HG02678 (cell line): ENCODE measurements around the gene CBY3.
A peak's percentile ranks its signal among the peaks of the same experiment; 100 is the strongest.
"Not testable (repeated sequence)": the region's sequence is repeated elsewhere in the genome, so short reads cannot be mapped to it uniquely, and the experiment has no call there.

Experiments used
- ATAC-seq: cut with Tn5 transposase; IDR thresholded peaks from one replicate; pipeline ENCODE4 v1.9.1; 2021; ENCODE audit warnings: mild to moderate bottlenecking, moderate library complexity; ENCODE audit not compliant: unreplicated experiment

Gene CBY3

DNA sequence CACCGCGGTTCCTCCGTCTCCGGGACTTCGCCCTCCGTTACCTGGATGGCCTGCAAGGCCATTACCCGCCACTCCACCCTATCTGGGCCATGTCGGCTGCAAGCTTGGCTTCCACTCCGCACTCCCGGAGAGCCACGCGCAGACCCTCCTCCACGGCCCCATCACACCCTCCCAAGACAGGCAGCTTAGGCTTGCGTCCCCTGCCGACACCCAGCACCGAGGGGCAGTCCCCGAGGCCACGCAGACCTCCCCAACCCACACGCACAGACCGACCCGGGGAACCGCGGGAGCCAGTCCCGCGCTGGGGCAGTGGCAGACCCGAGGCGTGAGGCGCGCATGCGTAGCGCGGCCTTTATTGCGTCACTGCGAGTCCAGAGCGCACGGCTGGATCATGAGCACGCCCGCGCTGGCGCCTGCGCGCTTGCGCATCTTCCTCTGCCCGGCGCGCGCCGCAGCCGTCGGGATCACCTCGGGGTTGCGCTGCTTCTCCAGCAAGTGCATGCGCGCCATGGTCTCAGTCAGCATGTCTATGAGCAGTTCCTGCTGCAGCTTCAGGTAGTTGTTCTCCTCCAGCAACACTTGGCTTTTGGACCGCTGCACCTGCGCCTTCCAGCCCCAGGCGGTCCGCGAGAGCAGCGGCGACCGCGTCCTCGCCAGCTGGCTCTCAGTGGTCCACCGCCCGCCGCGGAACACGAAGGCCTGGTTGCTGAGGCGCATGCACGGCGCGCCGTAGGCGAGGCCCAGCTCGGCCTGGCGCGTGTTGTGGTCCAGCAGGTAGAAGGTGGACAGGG lies 2.4 kb downstream of the CBY3 start:
- peak; percentile 92 for ATAC-seq

DNA sequence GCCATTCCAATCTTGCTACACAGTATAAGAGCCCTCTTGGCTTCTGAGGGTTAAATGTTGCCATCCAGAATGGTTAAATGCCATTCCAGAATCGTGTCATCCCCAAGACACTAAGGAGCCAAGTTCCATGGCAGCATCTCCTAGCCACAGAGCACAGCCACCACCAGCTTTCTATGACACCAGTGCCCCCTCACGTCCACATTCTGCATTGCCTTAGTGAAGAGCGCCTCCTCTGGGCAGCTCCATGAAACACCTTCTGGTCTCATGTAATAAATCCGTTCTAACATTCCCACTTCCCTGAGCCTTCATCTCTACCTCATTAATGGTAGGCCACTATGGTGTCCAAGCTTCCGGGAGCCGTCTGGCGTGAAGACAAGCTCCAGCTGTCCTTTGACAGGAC lies 12.4 kb downstream of the CBY3 start:
- ATAC-seq, result no peak

DNA sequence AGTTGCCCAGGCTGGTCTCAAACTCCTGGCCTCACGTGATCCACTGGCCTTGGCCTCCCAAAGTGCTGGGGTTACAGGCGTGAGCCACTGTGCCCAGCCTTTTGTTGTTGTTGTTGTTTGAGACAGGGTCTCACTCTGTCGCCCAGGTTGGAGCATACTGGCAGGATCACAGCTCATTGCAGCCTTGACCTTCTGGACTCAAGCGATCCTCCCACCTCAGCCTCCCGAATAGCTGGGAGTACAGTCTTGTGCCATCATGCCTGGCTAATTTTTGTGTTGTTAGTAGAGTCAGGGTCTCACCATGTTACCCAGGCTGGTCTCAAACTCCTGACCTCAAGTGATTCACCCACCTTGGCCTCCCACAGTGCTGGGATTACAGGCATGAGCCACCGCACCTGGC lies 19.2 kb downstream of the CBY3 start:
- not testable (repeated sequence) for ATAC-seq

DNA sequence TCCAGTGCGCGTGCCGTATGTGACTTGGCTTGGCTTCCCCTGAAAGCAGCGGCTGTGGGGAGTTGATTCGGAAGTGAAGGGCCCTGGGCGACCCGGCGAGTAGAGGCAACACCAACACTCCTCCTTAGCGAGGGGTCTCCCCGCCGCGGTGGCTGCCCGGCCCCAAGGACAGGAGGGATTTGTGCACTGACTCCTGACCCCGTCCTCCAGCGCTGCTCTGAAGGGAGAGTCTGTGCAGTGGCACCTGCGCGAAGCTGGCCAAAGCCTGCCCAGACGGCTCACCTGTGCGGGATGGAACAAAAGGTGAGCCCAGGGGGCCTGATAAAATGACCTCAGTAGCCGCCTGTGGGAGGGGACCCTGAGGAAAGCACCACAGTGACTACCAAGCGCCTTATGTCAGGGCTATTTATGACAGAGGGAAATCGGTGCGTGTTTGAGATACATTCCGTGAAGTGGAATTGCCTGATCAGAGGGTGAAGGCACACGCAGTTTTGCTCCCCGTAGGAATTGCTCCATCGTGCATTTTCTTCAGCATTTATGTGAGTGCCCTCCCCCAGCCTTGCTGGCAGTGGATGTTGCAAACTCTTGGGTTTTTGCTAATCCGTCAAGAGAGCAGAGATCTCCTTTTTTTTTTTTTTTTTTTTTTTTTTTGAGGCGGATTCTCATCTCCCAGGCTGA lies 22.5 kb downstream of the CBY3 start:
- peak; percentile 64 for ATAC-seq

DNA sequence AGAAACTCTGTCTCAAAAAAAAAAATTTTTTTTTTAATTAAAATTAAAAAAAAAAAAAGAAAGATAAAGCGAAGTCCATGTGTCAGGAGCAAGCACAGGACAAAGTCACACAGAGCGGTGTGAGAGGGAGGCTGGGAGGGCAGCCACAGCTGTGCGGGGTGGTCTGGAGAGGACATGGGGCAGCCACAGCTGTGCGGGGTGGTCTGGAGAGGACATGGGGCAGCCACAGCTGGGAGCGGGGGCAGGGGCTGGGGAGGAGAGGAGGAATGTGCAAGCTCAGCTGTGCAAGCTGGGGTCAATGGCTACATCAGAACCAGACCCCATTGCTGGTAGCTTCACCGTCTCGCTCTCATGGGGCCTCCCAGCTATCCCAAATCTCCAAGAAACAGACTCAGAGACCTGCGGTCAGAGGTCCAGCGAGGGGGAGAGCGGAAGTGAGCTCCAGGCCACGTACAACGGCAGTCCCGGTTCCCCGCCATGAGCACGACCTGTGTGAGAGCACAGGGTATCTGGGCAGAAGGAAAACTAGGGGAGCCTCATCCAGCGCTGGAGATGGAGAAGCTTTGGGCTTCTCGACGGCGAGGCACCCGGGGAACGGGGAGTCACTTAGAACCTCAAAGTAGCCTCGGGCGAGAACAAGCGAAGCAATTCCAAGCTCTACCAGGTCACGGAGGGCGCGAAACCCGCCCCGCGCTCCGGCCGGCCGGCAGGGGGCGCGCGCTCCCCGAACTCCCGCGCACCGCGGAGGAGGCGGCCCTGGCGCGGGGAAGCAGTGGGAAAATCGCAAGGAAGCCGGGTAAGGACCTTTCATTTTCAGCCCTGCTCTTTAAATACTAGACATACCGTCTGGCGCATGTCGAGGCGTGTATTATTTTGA lies 23.3 kb downstream of the CBY3 start:
- peak; percentile 91 for ATAC-seq

DNA sequence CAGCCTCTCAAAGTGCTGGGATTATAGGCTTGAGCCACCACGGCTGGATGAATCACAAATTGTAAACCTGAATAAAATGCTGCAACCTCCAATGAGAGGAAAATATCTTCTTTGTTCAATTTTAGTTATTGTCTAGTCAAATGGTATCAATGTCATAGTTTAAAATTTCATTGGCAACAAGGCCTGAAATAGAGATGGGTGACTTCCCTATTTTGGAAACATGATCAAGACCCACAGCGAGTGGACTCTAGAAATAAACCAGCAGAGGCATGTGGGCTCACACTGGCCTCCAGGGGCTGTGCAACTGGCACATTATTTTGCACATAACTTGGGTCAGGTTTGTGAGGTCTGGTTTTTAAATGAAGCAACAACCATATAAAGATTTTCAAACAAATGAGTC lies 27.7 kb downstream of the CBY3 start:
- not testable (repeated sequence) for ATAC-seq

DNA sequence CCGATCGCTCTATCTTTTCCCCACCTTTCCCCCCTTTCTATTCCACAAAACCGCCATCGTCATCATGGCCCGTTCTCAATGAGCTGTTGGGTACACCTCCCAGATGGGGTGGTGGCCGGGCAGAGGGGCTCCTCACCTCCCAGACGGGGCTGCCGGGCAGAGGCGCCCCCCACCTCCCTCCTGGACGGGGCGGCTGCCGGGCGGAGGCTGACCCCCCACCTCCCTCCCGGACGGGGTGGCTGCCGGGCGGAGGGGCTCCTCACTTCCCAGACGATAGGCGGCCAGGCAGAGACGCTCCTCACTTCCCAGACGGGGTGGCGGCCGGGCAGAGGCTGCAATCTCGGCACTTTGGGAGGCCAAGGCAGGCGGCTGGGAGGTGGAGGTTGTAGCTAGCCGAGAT lies 30.6 kb downstream of the CBY3 start:
- ATAC-seq, result not testable (repeated sequence)

DNA sequence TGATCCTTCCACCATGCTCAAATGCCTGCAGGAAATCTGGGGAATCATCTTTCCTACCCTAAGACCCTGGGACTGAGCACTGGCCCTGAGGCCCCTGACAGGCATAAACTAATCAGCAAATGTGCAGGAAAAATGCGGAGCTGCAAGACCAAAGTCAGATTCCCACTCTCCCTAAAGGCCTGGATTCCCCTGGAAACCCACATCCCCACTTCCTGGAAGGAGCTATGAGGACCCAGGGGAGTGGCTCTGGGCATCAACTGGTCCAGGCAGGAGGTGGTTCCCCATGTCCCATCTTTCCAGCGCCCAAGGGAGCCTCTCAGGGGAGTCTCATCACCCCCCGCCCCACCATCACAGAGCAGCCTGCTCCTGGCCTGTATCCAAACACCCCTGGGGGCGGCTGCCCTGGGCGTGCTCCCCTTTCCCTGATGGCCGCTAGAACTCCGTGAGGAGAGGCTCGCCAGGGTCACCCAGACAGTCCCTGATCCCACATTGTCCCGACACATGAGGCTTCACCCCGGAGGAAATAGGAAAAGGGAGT lies 31.6 kb downstream of the CBY3 start:
- ATAC-seq, result not testable (repeated sequence)

DNA sequence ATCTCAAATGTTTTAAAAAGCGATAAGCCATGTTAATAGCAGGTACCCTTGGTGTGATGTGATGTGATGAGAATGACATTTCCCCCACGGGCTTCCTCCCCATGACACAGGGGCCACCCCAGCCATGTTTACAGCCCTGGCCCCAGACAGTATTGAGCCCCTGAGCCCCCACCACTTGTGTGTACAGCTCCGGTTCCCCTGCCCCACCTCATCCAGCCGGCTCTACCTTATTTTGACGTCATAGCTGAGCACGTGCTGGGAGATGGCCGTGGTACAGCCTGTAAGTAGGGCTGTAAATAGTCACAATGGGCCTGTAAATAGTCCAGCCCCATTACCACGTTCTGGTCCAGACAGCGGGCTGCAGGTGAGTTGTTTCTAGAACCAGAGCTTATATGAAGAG lies 32.4 kb downstream of the CBY3 start:
- ATAC-seq, result no peak

DNA sequence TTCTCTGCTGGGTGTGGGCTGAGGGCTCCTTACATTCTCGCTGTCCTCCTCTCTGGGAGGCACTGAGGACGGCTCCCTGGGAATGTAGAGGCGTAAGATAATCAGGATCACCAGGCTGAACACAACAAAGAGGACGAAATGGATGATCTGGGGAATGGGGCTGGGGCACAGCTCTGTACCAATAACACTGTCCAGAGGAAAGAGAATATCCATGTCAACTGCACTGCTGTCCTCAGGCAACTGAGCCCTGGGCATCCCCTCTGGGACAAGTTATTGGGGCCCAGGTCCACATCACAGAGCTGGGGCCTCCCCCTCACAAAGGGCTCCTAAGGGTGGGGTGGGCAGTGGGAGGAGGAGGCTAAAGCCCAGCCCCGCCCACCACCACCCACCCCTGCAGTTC lies 36.1 kb downstream of the CBY3 start:
- ATAC-seq, result not testable (repeated sequence)

DNA sequence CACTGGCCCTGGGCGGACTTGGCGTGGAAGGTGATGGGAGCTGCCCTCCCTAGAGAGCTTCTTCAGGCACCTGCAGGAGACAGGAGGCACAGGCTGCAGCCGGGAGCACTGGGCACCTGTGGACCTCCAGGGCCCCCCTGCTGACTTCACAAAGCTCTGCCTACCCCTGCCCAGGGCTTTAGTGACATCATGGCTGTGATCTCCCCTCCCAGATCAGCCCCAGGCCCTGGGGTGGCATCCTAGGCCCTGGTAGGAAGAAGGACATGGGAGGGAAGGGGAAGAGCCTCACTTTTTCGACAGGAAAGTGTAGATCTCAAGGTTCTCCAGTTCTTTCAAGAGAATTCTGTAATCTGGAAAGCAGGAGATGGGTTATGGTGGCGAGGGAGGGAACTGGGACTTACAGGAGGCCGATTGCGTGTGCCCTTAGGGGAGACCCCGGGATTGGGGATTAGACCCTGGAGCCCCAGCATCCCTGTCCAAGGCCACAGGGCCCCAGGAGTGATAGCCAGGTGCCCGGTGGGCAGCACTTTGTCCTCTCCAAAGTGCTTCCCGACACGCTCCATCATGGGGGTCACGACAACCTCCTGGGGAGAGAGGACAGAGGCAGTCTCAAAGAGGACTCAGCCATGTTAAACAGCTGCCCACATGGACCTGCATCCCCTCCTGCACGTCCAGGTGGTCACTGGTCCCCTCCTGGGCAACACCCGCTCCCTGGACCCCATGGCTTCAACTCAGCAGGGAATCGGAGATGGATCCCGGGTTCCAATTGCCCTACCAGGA lies 37.5 kb downstream of the CBY3 start:
- not testable (repeated sequence) for ATAC-seq

DNA sequence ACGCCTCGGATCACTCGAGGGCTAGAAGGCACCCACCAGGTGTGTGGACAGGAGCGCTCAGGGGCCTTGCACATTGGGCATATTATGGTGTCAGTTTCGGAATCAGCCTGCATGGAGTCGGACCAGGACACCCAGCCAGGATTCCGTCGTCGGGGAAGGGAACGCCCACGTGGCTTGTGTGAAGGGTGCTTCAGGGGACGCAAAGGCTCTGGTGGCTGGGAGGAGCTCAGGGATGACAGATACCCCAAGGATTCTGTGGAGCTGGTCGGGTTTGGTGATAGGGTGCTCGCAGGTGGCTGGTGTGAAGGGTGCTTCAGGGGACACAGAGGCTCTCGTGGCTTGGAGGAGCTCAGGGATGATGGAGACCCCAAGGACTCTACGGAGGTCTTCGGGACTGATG lies 38.2 kb downstream of the CBY3 start:
- not testable (repeated sequence) for ATAC-seq

DNA sequence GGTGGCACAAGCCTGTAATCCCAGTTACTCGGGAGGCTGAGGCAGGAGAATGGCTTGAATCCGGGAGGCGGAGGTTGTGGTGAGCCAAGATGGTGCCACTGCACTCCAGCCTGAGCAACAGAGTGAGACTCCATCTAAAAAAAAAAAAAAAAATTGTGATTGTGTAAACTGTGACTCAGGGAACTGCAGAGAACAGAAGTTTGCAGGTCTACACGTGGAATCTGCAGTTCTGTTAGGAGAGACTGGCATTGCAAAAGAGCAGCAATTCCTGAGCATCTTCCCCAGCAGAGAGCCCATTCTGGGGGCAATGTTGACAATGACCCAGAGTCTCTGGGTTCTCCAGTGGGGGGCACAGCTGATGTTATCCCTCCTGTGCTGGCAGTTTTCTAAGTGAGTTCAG lies 39.1 kb downstream of the CBY3 start:
- not testable (repeated sequence) for ATAC-seq

DNA sequence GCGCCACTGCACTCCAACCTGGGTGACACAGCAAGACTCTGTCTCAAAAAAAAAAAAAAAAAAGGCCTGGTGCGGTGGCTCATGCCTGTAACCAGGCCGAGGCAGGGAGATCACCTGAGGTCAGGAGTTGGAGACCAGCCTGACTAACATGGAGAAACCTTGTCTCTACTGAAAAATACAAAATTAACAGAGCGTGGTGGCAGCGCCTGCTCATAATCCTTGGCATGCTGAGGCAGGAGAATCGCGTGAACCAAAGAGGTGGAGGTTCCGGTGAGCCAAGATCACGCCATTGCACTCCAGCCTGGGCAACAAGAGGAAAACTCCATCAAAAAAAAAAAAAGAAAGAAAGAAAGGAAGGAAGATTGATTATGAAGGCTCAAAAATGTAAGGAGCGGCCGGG lies 41.5 kb downstream of the CBY3 start:
- not testable (repeated sequence) for ATAC-seq

DNA sequence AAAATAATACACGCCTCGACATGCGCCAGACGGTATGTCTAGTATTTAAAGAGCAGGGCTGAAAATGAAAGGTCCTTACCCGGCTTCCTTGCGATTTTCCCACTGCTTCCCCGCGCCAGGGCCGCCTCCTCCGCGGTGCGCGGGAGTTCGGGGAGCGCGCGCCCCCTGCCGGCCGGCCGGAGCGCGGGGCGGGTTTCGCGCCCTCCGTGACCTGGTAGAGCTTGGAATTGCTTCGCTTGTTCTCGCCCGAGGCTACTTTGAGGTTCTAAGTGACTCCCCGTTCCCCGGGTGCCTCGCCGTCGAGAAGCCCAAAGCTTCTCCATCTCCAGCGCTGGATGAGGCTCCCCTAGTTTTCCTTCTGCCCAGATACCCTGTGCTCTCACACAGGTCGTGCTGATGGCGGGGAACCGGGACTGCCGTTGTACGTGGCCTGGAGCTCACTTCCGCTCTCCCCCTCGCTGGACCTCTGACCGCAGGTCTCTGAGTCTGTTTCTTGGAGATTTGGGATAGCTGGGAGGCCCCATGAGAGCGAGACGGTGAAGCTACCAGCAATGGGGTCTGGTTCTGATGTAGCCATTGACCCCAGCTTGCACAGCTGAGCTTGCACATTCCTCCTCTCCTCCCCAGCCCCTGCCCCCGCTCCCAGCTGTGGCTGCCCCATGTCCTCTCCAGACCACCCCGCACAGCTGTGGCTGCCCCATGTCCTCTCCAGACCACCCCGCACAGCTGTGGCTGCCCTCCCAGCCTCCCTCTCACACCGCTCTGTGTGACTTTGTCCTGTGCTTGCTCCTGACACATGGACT lies 46.3 kb downstream of the CBY3 start:
- ATAC-seq, result peak; percentile 91

DNA sequence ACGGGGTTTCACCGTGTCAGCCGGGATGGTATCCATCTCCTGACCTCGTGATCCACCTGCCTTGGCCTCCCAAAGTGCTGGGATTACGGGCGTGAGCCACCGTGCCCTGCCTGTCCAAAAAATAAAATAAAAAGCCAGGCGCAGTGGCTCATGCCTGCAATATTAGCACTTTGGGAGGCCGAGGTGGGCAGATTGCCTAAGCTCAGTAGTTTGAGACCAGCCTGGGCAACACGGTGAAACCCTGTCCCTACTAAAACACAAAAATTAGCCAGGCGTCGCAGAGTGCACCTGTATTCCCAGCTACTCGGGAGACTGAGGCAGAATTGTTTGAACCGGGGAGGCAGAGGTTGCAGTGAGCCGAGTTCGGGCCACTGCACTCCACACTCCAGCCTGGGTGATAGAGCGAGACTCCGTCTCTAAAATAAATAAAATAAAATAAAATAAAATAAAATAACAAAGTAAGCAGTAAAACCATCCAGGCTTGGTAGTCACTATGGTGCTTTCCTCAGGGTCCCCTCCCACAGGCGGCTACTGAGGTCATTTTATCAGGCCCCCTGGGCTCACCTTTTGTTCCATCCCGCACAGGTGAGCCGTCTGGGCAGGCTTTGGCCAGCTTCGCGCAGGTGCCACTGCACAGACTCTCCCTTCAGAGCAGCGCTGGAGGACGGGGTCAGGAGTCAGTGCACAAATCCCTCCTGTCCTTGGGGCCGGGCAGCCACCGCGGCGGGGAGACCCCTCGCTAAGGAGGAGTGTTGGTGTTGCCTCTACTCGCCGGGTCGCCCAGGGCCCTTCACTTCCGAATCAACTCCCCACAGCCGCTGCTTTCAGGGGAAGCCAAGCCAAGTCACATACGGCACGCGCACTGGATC lies 47.1 kb downstream of the CBY3 start:
- peak; percentile 53 for ATAC-seq
